CD14-positive monocyte (primary cell): ENCODE measurements around the gene SIDT1. TPM values are rescaled to one million over a fixed set of nuclear protein-coding genes. Genes with fewer than 3 reads are reported as not detected.

Experiments used
- DNase-seq, 3 donors: peaks; one replicate each; pipeline ENCODE4 v3.0.0-alpha.2; 2011 to 2022
- H2AFZ ChIP-seq: 2 replicates; pipeline ENCODE4 v1.6.0; 2012; ENCODE audit warnings: mild to moderate bottlenecking, low read depth, low read length, inconsistent platforms; ENCODE audit not compliant: insufficient read depth, poor library complexity, severe bottlenecking
- H3K27ac ChIP-seq, 2 donors: 1 replicate in 1 of 2; 2 replicates in 1 of 2; pipeline ENCODE4 v1.5.1; 2012 to 2013; ENCODE audit warnings: low read length in 2 of 2, control low read depth in 1 of 2, inconsistent platforms in 1 of 2, low read depth in 1 of 2, mild to moderate bottlenecking in 1 of 2
- H3K27me3 ChIP-seq, 2 donors: one replicate each; pipeline versions ENCODE4 v1.6.0 to v1.6.1; 2011 to 2013; ENCODE audit warnings: low read length in 2 of 2; ENCODE audit not compliant: control insufficient read depth in 2 of 2, insufficient read depth in 2 of 2
- H3K36me3 ChIP-seq, 2 donors: replicated peaks in 1 of 2; 1 replicate in 1 of 2; 2 replicates in 1 of 2; pipeline versions ENCODE4 v1.5.1 to v1.6.1; 2012 to 2013; ENCODE audit warnings: low read length in 2 of 2, control low read depth in 1 of 2, inconsistent platforms in 1 of 2, mild to moderate bottlenecking in 1 of 2; ENCODE audit not compliant: insufficient read depth in 2 of 2, control insufficient read depth in 1 of 2
- H3K4me1 ChIP-seq, 2 donors: 1 replicate in 1 of 2; 2 replicates in 1 of 2; pipeline versions ENCODE4 v1.5.1 to v1.6.1; 2012 to 2013; ENCODE audit warnings: low read length in 2 of 2, control low read depth in 1 of 2, inconsistent platforms in 1 of 2, mild to moderate bottlenecking in 1 of 2, moderate library complexity in 1 of 2; ENCODE audit not compliant: insufficient read depth in 2 of 2, control insufficient read depth in 1 of 2
- H3K4me2 ChIP-seq: replicated peaks from 2 replicates; pipeline ENCODE3; 2012; ENCODE audit warnings: low read length, moderate library complexity, mild to moderate bottlenecking; ENCODE audit not compliant: poor library complexity, severe bottlenecking; ENCODE audit errors: extremely low read depth
- H3K4me3 ChIP-seq, 3 experiments: fragments of 200-600 bp in 1 of 3; sonication (generic) in 1 of 3; replicated peaks in 1 of 3; 1 replicate in 2 of 3; 2 replicates in 1 of 3; pipeline ENCODE4 v1.5.1; 2011 to 2013; ENCODE audit warnings: low read length in 3 of 3, mild to moderate bottlenecking in 3 of 3, control low read depth in 2 of 3, low read depth in 2 of 3, inconsistent platforms in 1 of 3, moderate library complexity in 1 of 3
- H3K79me2 ChIP-seq: 2 replicates; pipeline ENCODE4 v1.6.0; 2012; ENCODE audit warnings: mild to moderate bottlenecking, control low read depth, inconsistent platforms, low read length, moderate library complexity; ENCODE audit not compliant: insufficient read depth
- H3K9ac ChIP-seq: 2 replicates; pipeline ENCODE4 v1.6.0; 2017; ENCODE audit warnings: low read length, mild to moderate bottlenecking; ENCODE audit not compliant: insufficient read depth, poor library complexity, severe bottlenecking
- H3K9me3 ChIP-seq, 2 donors: replicated peaks in 1 of 2; 1 replicate in 1 of 2; 2 replicates in 1 of 2; pipeline versions ENCODE4 v1.5.1 to v1.6.1; 2012 to 2013; ENCODE audit warnings: low read length in 2 of 2, control low read depth in 1 of 2; ENCODE audit not compliant: control insufficient read depth in 1 of 2, insufficient read depth in 1 of 2
- H4K20me1 ChIP-seq: 2 replicates; pipeline ENCODE4 v1.6.0; 2012; ENCODE audit warnings: mild to moderate bottlenecking, low read length, control low read depth, moderate library complexity; ENCODE audit not compliant: insufficient read depth
- H3K27ac Mint-ChIP-seq, 7 donors: one replicate each; pipeline ENCODE4 v1.8.0; 2020; ENCODE audit warnings: mild to moderate bottlenecking in 7 of 7, mixed read lengths in 7 of 7, moderate library complexity in 6 of 7, inconsistent platforms in 2 of 7
- H3K27me3 Mint-ChIP-seq, 3 donors: one replicate each; pipeline ENCODE4 v1.8.0; 2021 to 2022; ENCODE audit warnings: low read depth in 3 of 3, mild to moderate bottlenecking in 3 of 3, mixed read lengths in 3 of 3, moderate library complexity in 3 of 3, inconsistent platforms in 1 of 3
- H3K36me3 Mint-ChIP-seq, 2 donors: one replicate each; pipeline ENCODE4 v1.8.0; 2020; ENCODE audit warnings: mixed read lengths in 2 of 2, inconsistent platforms in 1 of 2, mild to moderate bottlenecking in 1 of 2
- H3K4me1 Mint-ChIP-seq: one replicate; pipeline ENCODE4 v1.8.0; 2020; ENCODE audit warnings: mild to moderate bottlenecking, mixed read lengths
- H3K4me3 Mint-ChIP-seq, 2 donors: one replicate each; pipeline ENCODE4 v1.8.0; 2020; ENCODE audit warnings: mild to moderate bottlenecking in 2 of 2, mixed read lengths in 2 of 2, moderate library complexity in 1 of 2
- H3K9me3 Mint-ChIP-seq, 7 donors: one replicate each; pipeline ENCODE4 v1.8.0; 2020 to 2022; ENCODE audit warnings: mixed read lengths in 7 of 7, mild to moderate bottlenecking in 6 of 7, moderate library complexity in 6 of 7, inconsistent platforms in 2 of 7
- CTCF ChIP-seq: fragments of 200-600 bp; IDR thresholded peaks from one replicate; pipeline ENCODE4 v1.8.0; 2022; ENCODE audit warnings: antibody characterized with exemption, mild to moderate bottlenecking
- WGBS: methylation state at CpG from one replicate; pipeline ENCODE4 v1.1.5; 2013; ENCODE audit warnings: missing lambda C conversion rate; ENCODE audit not compliant: insufficient coverage; 5-methylcytosine and 5-hydroxymethylcytosine counted together
- intact Hi-C, 2 donors: fragments of 100-400 bp; cut with micrococcal nuclease; formaldehyde crosslinking; loops; one replicate each; pipeline versions ENCODE4 v1.15.0 to v1.15.1; 2023
- polyA plus RNA-seq, 3 donors: library from polyadenylated mRNA; depleted of rRNA in 1 of 3; unstranded in 2 of 3; stranded (reverse) in 1 of 3; fragments of 300-500 nt in 2 of 3; fragments of >200 nt in 1 of 3; fragmentation: Illumina TruSeq in 2 of 3; gene quantifications; 1 replicate in 2 of 3; 2 replicates in 1 of 3; pipeline ENCODE4 v1.2.3, GENCODE V29; 2012 to 2021

Gene SIDT1
- polyA plus RNA-seq, 3 donors, result 3.2 to 7.1 (median 4.0) TPM

GRCh38 chr3:113594066-113594465, 61.7 kb downstream of the SIDT1 start:
- Mint-ChIP-seq H3K4me1 (no peaks in the 10 kb centered on the region), H3K27me3 (peaks cover 0 to 2% (median 0%) of the 10 kb centered on the region in 3 donors), H3K36me3 (no peaks in the 10 kb centered on the region), H3K9me3 (no peaks in the 10 kb centered on the region), H3K27ac (no peak overlapping the region), H3K4me3 (no peak overlapping the region)
- no CpG with 5 or more reads among the region's 2 CpGs for WGBS
- no peaks in the 10 kb centered on the region for H3K79me2 ChIP-seq
- DNase-seq, result no peak
- no peaks in the 10 kb centered on the region for H3K4me1 ChIP-seq
- H3K27me3 ChIP-seq, result no peaks in the 10 kb centered on the region
- no peak overlapping the region for H3K9ac ChIP-seq
- no peak overlapping the region for H3K27ac ChIP-seq
- no peaks in the 10 kb centered on the region for H3K36me3 ChIP-seq
- no peaks in the 10 kb centered on the region for H4K20me1 ChIP-seq
- H3K4me3 ChIP-seq, result no peak overlapping the region
- TF ChIP-seq CTCF, result no peak
- no peak overlapping the region for H2AFZ ChIP-seq
- no peak overlapping the region for H3K4me2 ChIP-seq
- intact Hi-C loops, result no loop called here
- H3K9me3 ChIP-seq, result no peaks in the 10 kb centered on the region

- Mint-ChIP-seq H3K36me3 (no peaks in the 10 kb centered on the region), H3K9me3 (no peaks in the 10 kb centered on the region), H3K4me1 (no peaks in the 10 kb centered on the region), H3K27me3 (peaks cover 0 to 2% (median 0%) of the 10 kb centered on the region in 3 donors), H3K4me3 (no peak overlapping the region), H3K27ac (no peak overlapping the region)
- Histone ChIP-seq H2AFZ (no peak overlapping the region), H3K79me2 (no peaks in the 10 kb centered on the region), H3K36me3 (no peaks in the 10 kb centered on the region), H3K9ac (no peak overlapping the region), H3K4me1 (no peaks in the 10 kb centered on the region), H3K4me2 (no peak overlapping the region), H3K27ac (no peak overlapping the region), H3K4me3 (no peak overlapping the region), H4K20me1 (no peaks in the 10 kb centered on the region), H3K27me3 (no peaks in the 10 kb centered on the region), H3K9me3 (no peaks in the 10 kb centered on the region)
- no peak for TF ChIP-seq CTCF
- WGBS, result no CpG with 5 or more reads among the region's 4 CpGs
- DNase-seq, result no peak
- intact Hi-C loops, result no loop called here
Observed at GRCh38 chr3:113597596-113598354, 65.4 kb downstream of the SIDT1 start.
